HS-5 (cell line): ENCODE results near the gene RGS14.

Source experiments
- DNase-seq: peaks from one replicate; pipeline ENCODE4 v3.0.0-alpha.2; 2012; ENCODE audit warnings: low read depth

RGS14 gene

GRCh38 chr5:177382423-177383029, 24.8 kb downstream of the RGS14 start:
- no peak for DNase-seq

DNA sequence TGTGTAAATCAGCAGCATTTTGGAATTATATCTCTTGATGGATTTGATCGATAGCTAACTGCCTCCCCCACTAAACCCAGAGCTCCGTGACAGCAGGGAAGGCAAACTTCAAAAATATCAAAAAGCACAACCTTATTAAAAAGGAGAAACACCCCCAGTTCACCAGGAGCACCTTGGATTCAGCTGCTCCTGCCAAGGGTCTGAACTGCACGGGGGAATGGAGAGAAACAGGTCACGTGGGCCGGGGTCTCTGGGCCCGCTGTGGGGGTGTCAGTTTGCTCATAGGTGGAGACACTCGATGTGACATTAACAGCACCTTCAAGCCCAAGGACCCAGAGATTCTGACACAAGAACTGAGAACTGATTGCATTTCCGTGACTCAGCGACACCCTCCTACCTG, 25.5 kb downstream of the RGS14 start:
- no peak for DNase-seq

GRCh38 chr5:177384134-177384533, 26.4 kb downstream of the RGS14 start, which contains the start of gene SLC34A1:
Gene SLC34A1 (plus strand): TSS chr5:177384434. CDS start chr5:177385742, 1,308 bp downstream.
- DNase-seq, result no peak

GRCh38 chr5:177385720-177386119, 28.0 kb downstream of the RGS14 start:
- DNase-seq, result no peak

GRCh38 chr5:177386542-177386941, 28.8 kb downstream of the RGS14 start:
- DNase-seq, result no peak

DNA sequence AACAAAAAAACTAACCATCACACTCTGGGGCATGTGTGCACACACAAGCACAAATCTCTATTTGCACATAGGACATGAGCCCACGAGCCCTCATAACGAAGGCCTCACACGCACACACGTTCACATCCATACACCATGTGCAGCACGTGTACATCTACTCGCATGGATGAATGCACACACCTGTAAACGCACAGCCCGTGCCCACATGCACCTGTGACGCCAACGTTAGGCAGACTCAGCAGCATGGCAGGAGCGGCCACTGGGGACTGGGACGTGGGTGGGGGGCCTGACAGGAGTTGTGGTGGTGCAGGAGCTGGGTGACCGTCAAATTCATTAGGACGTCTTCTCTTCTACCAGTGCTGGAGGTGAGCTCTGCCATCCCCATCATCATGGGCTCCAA, 29.7 kb downstream of the RGS14 start:
- no peak for DNase-seq

DNA sequence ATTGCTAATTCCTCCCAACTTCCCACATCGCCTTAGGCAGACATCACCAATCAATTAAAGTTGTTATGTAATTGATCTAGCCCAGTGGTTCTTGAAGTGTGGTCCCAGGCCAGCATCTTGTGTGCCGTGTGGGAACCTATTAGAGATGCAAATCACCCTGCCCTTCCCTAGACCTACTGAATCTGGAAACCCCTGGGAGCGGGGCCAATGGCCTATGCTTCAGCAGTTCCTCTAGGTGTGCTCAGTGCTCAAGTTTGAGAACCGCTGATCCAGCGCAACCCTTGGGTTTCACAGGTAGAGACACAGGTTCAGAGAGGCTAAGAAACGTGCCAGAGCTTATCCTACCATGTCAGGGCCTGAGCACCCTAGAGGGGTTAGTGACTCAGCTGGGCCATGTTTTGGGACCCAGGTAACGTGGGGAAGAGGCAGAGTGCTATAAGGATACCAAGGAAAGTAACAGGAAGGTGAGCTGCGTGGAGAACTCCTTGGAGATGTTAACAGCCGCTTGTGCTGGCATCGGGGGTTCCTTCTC, 30.9 kb downstream of the RGS14 start:
- DNase-seq, result no peak

- DNase-seq, result peak; percentile 83
Observed at GRCh38 chr5:177389241-177390169, 31.8 kb downstream of the RGS14 start.

GRCh38 chr5:177390363-177391300, 32.9 kb downstream of the RGS14 start:
- peak; percentile 60 for DNase-seq

DNA sequence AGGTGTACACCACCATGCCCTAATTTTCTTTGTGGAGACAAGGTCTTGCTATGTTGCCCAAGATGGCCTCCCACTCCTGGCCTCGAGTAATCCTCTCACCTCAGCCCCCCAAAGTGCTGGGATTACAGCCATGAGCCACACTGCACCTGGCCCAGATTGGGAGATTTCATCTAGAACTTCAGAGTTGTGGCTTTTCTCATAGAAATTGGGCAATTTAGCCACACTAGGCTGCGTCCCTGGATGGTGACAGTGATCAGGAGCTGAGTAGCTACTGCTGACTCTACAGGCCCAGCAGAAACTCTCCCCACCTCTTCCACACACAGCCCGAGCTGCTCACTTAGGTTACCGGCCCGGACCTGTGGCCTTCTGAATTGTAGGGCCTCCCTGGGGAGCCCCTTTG, 35.0 kb downstream of the RGS14 start:
- no peak for DNase-seq

GRCh38 chr5:177393206-177393765, 35.6 kb downstream of the RGS14 start:
- DNase-seq, result no peak

- DNase-seq, result no peak
Observed at GRCh38 chr5:177393990-177394389, 36.3 kb downstream of the RGS14 start.

- no peak for DNase-seq
Observed at GRCh38 chr5:177396078-177396477, 38.4 kb downstream of the RGS14 start.

DNA sequence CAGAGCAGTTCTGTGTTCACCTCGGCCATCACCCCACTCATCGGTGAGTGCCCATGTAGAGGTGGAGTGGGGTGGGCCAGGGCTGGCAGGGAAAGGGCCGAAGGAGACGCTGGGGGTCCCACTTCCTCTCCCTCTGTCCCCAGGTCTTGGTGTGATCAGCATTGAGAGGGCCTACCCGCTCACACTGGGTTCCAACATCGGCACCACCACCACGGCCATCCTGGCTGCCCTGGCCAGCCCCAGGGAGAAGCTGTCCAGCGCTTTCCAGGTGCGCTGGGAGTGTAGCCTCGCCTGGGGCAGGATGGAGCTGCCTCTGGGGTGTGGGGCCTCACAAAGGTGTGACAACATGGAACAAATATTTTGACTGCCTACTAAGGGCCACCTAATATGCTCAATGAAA, 39.1 kb downstream of the RGS14 start:
- DNase-seq, result no peak

DNA sequence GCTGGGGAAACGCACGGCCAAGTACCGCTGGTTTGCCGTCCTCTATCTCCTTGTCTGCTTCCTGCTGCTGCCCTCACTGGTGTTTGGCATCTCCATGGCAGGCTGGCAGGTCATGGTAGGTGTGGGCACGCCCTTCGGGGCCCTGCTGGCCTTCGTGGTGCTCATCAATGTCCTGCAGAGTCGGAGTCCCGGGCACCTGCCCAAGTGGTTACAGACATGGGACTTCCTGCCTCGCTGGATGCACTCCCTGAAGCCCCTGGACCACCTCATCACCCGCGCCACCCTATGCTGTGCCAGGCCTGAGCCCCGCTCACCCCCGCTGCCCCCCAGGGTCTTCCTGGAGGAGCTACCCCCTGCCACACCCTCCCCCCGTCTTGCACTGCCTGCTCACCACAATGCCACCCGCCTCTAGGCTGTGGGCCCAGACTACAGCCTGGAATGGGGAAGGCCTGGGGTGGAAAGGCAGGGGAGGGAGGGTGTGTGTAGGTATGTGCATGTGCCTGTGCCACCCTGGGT, 40.2 kb downstream of the RGS14 start:
- no peak for DNase-seq

- DNase-seq, result no peak
Observed at GRCh38 chr5:177399997-177400868, 42.5 kb downstream of the RGS14 start, which contains the start of gene PFN3. Gene PFN3 (minus strand): TSS chr5:177400661. CDS start chr5:177400576, 85 bp downstream.

DNA sequence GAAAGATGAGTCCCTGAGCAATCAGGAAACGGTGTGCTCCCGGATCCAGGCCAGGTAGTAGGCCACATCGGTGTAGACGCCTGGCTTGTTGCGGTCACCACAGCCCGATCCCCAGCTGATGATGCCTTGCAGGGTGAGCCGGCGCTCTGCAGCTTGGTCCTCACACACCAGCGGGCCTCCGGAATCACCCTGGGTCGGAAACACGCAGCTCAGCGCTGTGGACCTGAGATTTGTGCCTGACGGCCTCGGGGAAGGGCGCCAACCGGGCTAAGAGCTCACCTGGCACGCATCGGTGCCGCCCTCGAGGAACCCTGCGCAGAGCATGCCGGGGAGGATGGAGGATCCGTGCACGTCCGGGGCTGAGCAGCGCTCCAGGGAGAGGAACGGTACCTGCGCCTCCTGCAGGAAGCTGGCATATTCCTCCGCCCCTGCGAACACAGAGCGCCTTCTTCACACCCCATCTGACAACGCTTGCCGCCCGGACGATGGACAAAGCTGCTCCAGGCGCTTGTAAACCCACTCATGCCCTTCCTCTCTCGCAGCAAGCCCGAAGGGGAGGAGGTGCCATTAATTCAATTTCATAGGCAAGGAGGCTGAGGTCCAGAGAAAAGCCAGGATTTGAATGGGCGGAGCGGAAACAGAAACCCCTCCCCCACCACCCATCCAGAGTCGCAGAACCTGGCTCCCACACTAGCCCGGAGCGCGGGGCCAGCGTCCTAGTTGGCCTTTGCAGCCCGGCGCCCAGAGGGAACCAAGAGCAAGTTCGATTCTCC, 44.7 kb downstream of the RGS14 start:
- DNase-seq, result no peak

DNA sequence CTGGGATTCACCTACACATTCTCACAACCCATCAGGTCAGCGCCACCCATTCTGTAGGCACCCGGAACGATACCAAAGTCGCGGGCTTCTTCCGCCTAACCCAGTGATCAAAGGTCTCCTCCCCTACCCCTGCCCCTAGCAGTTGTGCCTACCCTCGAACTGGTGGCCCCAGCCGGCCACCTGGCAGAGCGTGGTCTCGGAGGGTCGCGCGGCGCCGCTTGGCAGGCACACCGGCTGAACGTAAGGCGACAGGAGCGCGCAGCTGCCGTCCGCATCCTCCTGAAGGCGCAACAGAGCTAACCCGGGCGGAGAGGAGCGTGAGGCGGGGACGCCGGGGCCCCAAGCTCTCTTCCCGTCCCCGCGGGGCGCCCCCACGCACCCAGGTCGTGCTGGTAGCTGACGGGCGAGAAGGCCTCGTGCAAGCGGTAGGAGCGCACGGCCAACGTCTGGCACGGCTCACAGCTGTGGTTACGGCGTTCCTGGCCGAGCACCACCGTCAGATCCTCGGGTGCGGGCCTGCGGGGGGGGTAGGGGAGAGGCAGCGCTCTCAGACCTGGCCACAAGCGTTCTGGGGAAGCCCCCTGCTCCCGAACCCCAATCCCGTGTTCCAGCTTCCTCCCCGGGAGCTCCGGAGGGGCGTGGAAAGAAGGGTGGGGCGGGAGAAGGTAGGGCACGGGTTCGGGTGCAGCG, 45.5 kb downstream of the RGS14 start:
- no peak for DNase-seq
